Kidney glomerular epithelial cell (primary cell): ENCODE data around the gene AHSP.
"Not testable (repeated sequence)": the region's sequence is repeated elsewhere in the genome, so short reads cannot be mapped to it uniquely, and the experiment has no call there.

Experiments
- DNase-seq: peaks from one replicate; lab custom pipeline; 2025; lab: John Stamatoyannopoulos, UW

AHSP gene, protein sequence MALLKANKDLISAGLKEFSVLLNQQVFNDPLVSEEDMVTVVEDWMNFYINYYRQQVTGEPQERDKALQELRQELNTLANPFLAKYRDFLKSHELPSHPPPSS

GRCh38 chr16:31527734-31528274 lies at the start of gene AHSP:
Gene AHSP, plus strand, starts transcription at chr16:31527900. Its CDS starts 240 bp downstream, at chr16:31528140.
- no peak for DNase-seq

GRCh38 chr16:31478956-31479355 lies 48.7 kb upstream of the AHSP start:
- no peak for DNase-seq

DNA sequence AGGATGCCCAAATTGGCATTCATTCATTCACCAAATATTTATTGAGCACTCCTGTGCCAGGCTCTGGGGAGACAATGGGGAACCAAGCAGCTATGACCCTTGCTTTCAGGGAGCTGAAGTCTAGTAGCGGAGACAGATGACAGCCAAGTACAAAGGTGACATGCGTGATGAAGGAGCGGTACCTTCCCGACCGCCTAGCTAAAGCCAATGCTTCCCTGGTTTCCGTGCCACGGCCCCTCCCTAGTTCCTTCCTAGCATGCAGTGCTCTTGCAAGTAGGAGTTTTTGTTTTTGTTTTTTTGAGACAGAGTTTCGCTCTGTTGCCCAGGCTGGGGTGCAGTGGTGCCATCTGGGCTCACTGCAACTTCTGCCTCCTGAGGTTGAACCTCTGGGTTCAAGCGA lies 47.9 kb upstream of the AHSP start:
- no peak for DNase-seq

DNA sequence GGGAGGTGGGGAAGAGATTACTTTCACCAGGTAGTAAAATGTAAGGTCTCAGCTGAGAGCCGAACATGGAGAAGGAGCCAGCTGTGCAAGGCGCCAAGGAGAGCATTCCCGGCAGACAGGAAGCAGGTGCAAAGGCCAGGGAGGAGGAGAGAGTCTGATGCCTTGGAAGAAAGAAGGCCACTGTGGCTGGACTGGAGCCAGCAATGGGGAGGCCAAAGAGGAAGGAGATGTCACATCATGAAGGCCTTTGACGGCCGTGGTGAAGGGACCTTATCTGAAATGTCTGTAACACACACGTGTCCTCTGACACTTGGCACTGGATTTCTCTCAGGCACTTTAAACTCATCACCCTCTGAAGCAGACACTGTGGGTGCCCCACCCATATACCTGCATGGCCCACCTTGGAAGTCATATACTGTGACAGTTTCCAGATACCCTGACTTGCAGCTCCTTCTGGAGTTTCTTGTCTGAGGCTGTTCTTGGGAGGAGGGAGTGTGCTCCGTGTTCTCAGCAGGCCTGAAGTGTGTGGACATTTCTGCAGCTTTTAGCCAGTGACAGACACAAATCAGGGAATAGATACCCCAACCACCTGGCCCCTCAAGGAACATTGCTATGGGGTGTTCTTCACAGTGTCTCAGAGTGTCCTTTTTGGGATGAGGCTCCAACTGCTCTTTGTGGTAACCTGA lies 46.7 kb upstream of the AHSP start:
- DNase-seq = no peak

DNA sequence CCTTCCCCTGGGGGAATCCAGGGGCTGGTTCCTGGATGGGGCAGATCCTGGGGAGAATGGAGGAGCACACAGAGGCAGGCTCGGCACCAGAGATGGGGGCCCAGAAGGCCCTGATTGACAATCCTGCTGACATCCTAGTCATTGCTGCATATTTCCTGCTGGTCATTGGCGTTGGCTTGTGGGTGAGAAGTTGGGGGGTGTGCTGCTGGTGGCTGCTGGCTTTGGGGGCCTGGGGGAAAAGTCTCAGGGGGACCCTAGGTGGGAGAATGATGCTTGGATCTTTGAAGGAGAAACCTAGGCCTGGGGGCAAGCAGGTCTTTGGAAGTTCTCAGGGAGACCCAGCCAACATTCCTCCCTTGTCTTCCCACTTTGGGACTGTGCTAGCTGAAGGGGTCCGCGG lies 44.6 kb upstream of the AHSP start, which contains the start of gene SLC5A2:
Gene SLC5A2, plus strand, starts transcription at position 43 of the 400 bp plus-strand sequence. Its CDS starts 14 bp downstream, at position 57.
- DNase-seq = no peak

- DNase-seq = not testable (repeated sequence)
These were observed 43.7 kb upstream of the AHSP start for GRCh38 chr16:31484048-31484447.

DNA sequence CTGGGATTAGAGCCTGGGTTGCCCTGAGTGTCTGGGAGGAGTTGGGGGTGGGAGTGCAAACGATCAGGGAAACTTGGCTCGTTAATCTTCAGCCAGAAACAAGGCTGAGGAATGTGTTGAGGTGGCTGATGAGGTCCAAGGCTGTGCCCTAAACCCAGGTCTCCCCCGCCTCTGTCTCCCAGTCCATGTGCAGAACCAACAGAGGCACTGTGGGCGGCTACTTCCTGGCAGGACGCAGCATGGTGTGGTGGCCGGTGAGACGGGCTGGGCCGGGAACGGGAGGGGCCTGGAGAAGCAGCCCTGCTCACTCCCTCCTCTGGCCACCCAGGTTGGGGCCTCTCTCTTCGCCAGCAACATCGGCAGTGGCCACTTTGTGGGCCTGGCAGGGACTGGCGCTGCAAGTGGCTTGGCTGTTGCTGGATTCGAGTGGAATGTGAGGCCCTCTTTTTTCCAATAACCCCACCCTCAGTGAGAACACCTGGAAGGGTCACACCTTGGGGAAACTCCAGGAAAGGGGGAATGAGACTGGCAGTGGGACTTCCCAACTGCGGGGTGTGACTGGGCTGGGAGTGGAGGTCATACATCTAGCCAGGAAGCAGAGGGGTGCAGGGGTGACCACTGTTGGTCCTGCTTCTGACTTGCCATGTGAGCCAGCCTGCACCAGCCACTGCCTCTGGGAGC lies 43.1 kb upstream of the AHSP start:
- DNase-seq = peak; percentile 93

- DNase-seq = no peak
These were observed 42.1 kb upstream of the AHSP start for GRCh38 chr16:31485571-31485970.

DNA sequence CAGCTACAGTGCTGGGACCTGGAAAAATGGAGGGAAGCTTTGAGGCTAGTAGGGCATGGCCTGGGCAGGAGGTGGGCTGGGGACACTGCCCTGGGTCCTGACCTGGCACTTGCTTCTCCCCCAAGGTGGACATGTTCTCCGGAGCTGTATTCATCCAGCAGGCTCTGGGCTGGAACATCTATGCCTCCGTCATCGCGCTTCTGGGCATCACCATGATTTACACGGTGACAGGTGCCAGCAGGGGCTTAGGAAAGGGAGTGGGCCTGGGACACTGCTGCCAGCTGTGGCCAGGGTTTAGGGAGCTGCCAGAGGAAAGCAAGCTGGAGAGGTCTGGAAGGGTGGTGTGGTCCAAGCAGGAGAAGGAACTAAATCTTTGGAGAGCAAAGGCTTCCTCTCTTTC lies 41.7 kb upstream of the AHSP start:
- DNase-seq = no peak

- no peak for DNase-seq
These were observed 40.5 kb upstream of the AHSP start for GRCh38 chr16:31487071-31487719.

DNA sequence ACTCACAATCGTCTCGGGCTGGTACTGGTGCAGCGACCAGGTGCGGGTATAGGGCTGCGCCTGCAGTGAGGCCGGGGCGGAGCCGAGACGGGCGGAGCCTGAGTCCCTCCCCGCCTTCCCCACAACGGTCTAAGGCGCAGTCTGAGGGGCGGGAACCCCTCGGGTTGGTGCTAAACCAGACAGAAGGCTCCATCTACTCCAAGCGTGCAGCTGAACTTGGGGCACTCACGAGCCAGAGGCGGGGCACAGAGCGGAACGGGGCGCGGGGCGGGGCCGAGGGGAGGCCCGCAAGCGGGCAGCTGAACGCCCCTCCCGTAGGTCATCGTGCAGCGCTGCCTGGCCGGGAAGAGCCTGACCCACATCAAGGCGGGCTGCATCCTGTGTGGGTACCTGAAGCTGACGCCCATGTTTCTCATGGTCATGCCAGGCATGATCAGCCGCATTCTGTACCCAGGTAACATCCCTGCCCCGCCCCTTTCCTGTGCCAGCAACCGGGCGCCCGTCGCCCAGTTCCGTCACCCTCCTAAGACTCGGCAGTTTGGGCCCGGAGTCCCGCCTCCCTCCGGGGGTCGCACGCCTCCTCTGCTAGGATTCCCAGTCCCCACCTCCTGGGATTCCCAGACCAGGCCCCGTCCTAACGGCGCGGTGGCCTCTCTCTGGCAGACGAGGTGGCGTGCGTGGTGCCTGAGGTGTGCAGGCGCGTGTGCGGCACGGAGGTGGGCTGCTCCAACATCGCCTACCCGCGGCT lies 39.8 kb upstream of the AHSP start:
- DNase-seq = peak; percentile 19

DNA sequence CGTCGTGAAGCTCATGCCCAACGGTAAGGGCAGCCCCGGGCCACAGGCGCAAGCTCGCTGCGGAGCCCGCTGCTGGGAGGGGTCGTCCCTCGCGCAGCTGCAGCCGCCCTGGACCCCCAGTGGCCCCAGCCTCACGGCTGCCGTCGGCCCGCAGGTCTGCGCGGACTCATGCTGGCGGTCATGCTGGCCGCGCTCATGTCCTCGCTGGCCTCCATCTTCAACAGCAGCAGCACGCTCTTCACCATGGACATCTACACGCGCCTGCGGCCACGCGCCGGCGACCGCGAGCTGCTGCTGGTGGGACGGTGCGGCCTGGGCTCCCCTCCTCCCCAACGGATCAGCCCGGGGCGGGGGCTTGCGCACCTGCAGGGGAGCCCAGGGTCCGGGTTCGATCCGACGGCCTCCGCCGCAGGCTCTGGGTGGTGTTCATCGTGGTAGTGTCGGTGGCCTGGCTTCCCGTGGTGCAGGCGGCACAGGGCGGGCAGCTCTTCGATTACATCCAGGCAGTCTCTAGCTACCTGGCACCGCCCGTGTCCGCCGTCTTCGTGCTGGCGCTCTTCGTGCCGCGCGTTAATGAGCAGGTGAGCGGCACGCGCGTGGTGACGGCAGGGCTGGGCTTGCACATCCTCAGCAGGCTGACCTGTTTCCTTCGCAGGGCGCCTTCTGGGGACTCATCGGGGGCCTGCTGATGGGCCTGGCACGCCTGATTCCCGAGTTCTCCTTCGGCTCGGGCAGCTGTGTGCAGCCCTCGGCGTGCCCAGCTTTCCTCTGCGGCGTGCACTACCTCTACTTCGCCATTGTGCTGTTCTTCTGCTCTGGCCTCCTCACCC lies 39.0 kb upstream of the AHSP start:
- DNase-seq = no peak

- no peak for DNase-seq
These were observed 38.5 kb upstream of the AHSP start for GRCh38 chr16:31489298-31489564.

- DNase-seq = no peak
These were observed 37.8 kb upstream of the AHSP start for GRCh38 chr16:31489616-31490584.

DNA sequence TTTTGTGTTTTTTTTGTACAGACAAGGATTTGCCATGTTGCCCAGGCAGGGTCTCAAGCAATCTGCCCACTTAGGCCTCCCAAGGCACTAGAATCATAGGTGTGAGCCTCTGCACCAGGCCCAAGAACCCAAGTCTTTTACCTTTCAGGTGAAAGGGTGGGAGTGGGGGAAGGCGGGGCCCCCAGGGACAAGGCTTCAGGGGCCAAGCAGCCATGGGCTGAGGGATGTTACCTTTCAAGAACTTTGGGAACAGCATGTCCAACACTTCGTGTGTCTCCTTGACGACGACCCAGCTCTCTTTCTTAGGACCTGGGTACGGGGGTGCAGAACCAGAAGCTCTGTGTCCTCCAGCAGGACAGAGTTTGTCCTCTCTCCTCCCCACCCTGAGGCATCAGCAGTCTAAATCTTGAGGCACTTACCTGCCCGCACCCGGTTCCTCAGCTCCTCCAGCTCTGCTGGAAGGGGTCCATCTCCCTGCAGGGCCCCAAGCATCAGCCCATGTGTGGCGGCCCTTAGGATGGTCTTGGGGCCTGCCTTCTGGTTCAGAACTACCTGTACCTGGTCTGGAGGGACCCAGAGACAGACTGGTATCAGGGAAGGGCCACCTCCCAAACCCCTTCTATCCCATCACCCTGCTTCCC lies 35.8 kb upstream of the AHSP start:
- DNase-seq = no peak

GRCh38 chr16:31493506-31494125 lies 34.1 kb upstream of the AHSP start:
- DNase-seq = no peak

DNA sequence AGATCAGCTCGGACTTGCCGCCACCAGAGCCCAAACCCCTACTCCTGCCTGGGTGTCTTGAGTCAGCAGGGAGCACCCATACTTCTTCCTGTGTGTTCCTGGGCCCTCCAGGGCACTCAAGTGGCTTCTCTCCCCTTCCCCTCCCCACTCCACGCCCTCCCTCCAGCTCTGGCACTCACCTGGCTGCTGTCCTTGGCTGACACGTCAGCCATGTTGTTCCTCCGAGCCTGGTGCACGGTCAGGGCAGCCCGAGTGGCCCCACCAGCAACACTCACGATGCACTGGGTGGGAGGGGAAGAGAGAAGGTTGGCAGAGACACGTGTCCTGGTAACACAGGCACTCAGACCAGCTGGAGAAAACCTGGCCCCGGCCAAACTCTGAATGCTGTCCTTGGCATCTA lies 31.0 kb upstream of the AHSP start:
- no peak for DNase-seq

GRCh38 chr16:31498493-31498892 lies 29.2 kb upstream of the AHSP start:
- DNase-seq = no peak

GRCh38 chr16:31499928-31500327 lies 27.8 kb upstream of the AHSP start:
- DNase-seq = no peak
